K562 (cell line): ENCODE measurements around the gene ANAPC16. TPM values are rescaled to one million over a fixed set of nuclear protein-coding genes. Genes with fewer than 3 reads are reported as not detected.

Source experiments
- CBX2 ChIP-seq: fragments of 200-600 bp; sonication (generic); IDR thresholded peaks from one replicate; pipeline ENCODE4 v1.6.1; 2012; ENCODE audit warnings: mild to moderate bottlenecking, low read length, inconsistent platforms; ENCODE audit not compliant: insufficient read depth, poor library complexity, severe bottlenecking
- DEAF1 ChIP-seq: fragments of 450-650 bp; formaldehyde crosslinking; IDR thresholded peaks from 2 replicates; pipeline ENCODE4 v1.4.0; 2020; ENCODE audit warnings: mild to moderate bottlenecking, moderate library complexity
- E2F4 ChIP-seq: sonication (generic); formaldehyde crosslinking; IDR thresholded peaks from 2 replicates; pipeline ENCODE4 v1.8.0; 2022; ENCODE audit warnings: mild to moderate bottlenecking, low read depth, missing genetic modification reagents
- EHMT2 ChIP-seq: fragments of 450-650 bp; IDR thresholded peaks from 2 replicates; pipeline ENCODE4 v1.6.1; 2018; ENCODE audit warnings: antibody characterized with exemption
- GMEB1 ChIP-seq: fragments of 250-450 bp; sonication (Bioruptor Pico); IDR thresholded peaks from 2 replicates; pipeline ENCODE4 v1.4.0; 2020; ENCODE audit warnings: mild to moderate bottlenecking
- IRF2 ChIP-seq: sonication (generic); formaldehyde crosslinking; IDR thresholded peaks from 2 replicates; pipeline ENCODE4 v1.8.1; 2022; ENCODE audit warnings: mild to moderate bottlenecking, missing genetic modification reagents
- IRF9 ChIP-seq: fragments of 450-650 bp; IDR thresholded peaks from 2 replicates; pipeline ENCODE4 v1.6.1; 2016; ENCODE audit warnings: missing biosample characterization, missing genetic modification characterization
- L3MBTL2 ChIP-seq: fragments of 450-650 bp; IDR thresholded peaks from 2 replicates; pipeline ENCODE4 v1.6.1; 2016; ENCODE audit warnings: mild to moderate bottlenecking, moderate library complexity
- MEIS2 ChIP-seq: fragments of 450-650 bp; IDR thresholded peaks from 2 replicates; pipeline ENCODE4 v1.6.1; 2014; ENCODE audit warnings: mild to moderate bottlenecking; ENCODE audit not compliant: partially characterized antibody
- NFXL1 ChIP-seq: fragments of 450-650 bp; formaldehyde crosslinking; IDR thresholded peaks from 2 replicates; pipeline ENCODE4 v1.4.0; 2021; ENCODE audit warnings: mild to moderate bottlenecking
- NONO ChIP-seq, 2 experiments: fragments of 200-400 bp in 1 of 2; fragments of 450-650 bp in 1 of 2; formaldehyde crosslinking in 1 of 2; IDR thresholded peaks; 2 replicates each; pipeline ENCODE4 v1.6.1; 2017; ENCODE audit warnings: low read depth in 2 of 2, mild to moderate bottlenecking in 2 of 2, moderate library complexity in 2 of 2, low read length in 1 of 2
- POLR3G ChIP-seq: IDR thresholded peaks from 2 replicates; pipeline ENCODE4 v1.6.1; 2011; ENCODE audit not compliant: insufficient read length, insufficient replicate concordance; ENCODE audit errors: extremely low read depth
- ZFP36 ChIP-seq: fragments of 150-350 bp; IDR thresholded peaks from 2 replicates; pipeline ENCODE4 v1.6.1; 2018; ENCODE audit warnings: low read length, low read depth; ENCODE audit not compliant: partially characterized antibody
- ZNF253 ChIP-seq: fragments of 250-450 bp; sonication (Bioruptor Pico); conservative IDR thresholded peaks from 2 replicates; pipeline ENCODE4 v1.6.1; 2021; ENCODE audit warnings: mild to moderate bottlenecking
- ZNF507 ChIP-seq: conservative IDR thresholded peaks from 2 replicates; pipeline ENCODE4 v1.6.1; 2017; ENCODE audit warnings: missing genetic modification characterization, missing compliant biosample characterization
- ZNF57 ChIP-seq: fragments of 450-650 bp; formaldehyde crosslinking; IDR thresholded peaks from 2 replicates; pipeline ENCODE4 v1.4.0; 2020; ENCODE audit warnings: mild to moderate bottlenecking, moderate library complexity
- ZNF717 ChIP-seq: fragments of 250-450 bp; sonication (Bioruptor Pico); IDR thresholded peaks from 2 replicates; pipeline ENCODE4 v1.5.0; 2021
- polyA plus RNA-seq, 8 experiments: library from polyadenylated mRNA; depleted of rRNA in 4 of 8; stranded (reverse) in 5 of 8; unstranded in 3 of 8; fragments of >200 nt; fragmentation: Nextera tagmentation in 2 of 8; fragmentation: Illumina TruSeq in 1 of 8; extraction: Ambion mirVana in 2 of 8; extraction: Trizol in 1 of 8; gene quantifications; 2 replicates each; pipeline versions ENCODE4 v1.2.1 to v1.2.3, GENCODE V29; 2011 to 2014; ENCODE audit warnings: inconsistent platforms in 1 of 8, missing spikeins in 1 of 8
- total RNA-seq, 7 experiments: library from RNA; depleted of rRNA in 6 of 7; stranded (reverse); fragments of >200 nt in 6 of 7; fragmentation: Illumina TruSeq in 2 of 7; extraction: Trizol in 2 of 7; gene quantifications; 2 replicates each; pipeline versions ENCODE4 v1.2.1 to v1.2.3, GENCODE V29; 2011 to 2021; ENCODE audit warnings: low replicate concordance in 1 of 7
- TF ChIP-seq, protein P1 (sequence below): fragments of 450-650 bp; IDR thresholded peaks from 2 replicates; pipeline ENCODE4 v1.6.1; 2016; ENCODE audit warnings: antibody characterized with exemption

Gene ANAPC16
- total and polyA plus RNA-seq, 9 of the 15 experiments (the other 6 are each of a cell fraction or from before 2014, with no cell fraction given), result 42.6 to 208 (median 108) TPM

GRCh38 chr10:72272689-72273409, 57.0 kb downstream of the ANAPC16 start (continued):
- TF ChIP-seq NONO (IDR thresholded peaks at IDR 0.05; ENCODE audit: low read depth in 2 of 2, low read length in 1 of 2) (no peak), E2F4 (CRISPR knock-in tag) (peak; percentile 67), ZNF507 (tag) (no peak), NFXL1 (no peak), MEIS2 (no peak), ZFP36 (no peak), ZNF253 (CRISPR knock-in tag) (no peak), IRF2 (CRISPR knock-in tag) (no peak), CBX2 (no peak), ZNF57 (CRISPR knock-in tag) (no peak; the same call in 1 of the 2 replicates), IRF9 (tag) (peak; percentile 99), GMEB1 (CRISPR knock-in tag) (peak; percentile 58; the same call in 1 of the 2 replicates), ZNF717 (peak; percentile 90; the same call in 1 of the 2 replicates), EHMT2 (no peak), L3MBTL2 (no peak), POLR3G (no peak), DEAF1 (peak; percentile 21; the same call in 1 of the 2 replicates)
- TF ChIP-seq, protein P1, sequence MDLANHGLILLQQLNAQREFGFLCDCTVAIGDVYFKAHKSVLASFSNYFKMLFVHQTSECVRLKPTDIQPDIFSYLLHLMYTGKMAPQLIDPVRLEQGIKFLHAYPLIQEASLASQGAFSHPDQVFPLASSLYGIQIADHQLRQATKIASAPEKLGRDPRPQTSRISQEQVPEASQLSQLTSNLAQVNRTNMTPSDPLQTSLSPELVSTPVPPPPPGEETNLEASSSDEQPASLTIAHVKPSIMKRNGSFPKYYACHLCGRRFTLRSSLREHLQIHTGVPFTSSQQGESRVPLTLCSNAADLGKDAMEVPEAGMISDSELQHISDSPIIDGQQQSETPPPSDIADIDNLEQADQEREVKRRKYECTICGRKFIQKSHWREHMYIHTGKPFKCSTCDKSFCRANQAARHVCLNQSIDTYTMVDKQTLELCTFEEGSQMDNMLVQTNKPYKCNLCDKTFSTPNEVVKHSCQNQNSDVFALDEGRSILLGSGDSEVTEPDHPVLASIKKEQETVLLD, result peak; percentile 72; the same call in 1 of the 2 replicates
